ENCODE data around the gene STK11.

DNA sequence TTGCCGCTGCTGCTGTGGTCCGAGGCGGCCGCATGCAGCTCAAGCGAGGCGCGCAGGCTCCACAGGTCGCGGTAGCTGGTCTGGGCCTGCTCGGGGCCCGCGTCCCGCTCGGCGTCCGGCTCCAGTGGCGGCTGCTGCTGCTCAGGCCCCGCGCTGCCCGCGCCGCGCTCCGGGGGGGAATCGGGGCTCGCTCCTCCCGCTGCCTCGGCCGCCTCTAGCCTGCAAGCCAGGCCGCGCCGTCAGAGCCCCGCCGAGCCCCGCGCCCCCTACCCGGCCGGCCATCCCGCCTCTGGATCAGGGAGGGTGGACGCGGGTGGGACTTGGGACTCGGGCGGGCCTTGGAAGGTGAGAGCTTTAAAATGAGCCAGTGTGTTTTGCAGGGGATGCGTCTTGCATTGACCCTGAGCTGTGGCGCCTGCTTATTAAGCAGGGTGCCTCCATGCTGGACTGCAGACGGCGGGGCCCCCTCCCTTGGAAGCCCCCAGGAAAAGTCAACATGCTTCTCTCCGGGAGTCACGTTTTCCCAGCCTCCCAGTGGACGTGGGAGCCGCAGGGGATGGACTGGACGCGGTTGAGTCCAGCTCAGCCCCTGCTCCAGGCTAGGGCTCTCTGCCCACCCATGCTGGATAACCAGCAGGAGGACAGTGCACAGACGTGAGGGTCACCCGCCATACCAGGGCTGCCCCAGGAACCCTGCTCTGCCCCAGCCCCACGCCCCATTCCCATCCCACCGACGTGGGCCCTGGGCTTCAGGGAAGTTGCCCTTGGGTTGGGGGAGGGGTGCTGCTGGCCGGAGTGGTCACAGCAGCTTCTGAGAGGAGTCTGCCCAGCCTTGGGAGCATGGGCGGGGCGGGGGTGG lies 24.6 kb downstream of the STK11 start:
- TF ChIP-seq, protein P1, sequence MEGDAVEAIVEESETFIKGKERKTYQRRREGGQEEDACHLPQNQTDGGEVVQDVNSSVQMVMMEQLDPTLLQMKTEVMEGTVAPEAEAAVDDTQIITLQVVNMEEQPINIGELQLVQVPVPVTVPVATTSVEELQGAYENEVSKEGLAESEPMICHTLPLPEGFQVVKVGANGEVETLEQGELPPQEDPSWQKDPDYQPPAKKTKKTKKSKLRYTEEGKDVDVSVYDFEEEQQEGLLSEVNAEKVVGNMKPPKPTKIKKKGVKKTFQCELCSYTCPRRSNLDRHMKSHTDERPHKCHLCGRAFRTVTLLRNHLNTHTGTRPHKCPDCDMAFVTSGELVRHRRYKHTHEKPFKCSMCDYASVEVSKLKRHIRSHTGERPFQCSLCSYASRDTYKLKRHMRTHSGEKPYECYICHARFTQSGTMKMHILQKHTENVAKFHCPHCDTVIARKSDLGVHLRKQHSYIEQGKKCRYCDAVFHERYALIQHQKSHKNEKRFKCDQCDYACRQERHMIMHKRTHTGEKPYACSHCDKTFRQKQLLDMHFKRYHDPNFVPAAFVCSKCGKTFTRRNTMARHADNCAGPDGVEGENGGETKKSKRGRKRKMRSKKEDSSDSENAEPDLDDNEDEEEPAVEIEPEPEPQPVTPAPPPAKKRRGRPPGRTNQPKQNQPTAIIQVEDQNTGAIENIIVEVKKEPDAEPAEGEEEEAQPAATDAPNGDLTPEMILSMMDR (IDR thresholded peaks at IDR 0.05), result no peak
- TF ChIP-seq POLR2A (IDR thresholded peaks at IDR 0.05), result no peak
